ENCODE measurements around the gene UNG.

Gene UNG

DNA sequence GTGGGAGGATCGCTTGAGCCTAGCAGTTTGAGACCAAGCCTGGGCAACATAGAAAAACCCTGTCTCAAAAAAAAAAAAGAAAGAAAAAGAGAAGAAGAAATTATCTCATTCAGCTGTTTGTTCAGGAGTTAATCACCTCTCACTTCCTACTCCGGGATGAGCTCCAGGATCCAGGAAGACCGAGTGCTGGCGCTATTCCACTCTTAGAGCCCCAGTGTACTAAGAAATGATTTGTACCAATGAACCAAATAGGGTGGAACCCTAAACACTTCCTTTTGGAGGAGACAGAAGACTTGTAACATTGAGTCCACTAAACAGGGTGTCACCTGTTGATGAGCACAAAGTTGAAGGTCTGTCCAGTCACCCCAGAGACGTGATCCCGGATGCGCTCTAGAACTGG, 7.7 kb upstream of the UNG start:
- no peak for DNase-seq (ENCODE audit: low read depth)

DNA sequence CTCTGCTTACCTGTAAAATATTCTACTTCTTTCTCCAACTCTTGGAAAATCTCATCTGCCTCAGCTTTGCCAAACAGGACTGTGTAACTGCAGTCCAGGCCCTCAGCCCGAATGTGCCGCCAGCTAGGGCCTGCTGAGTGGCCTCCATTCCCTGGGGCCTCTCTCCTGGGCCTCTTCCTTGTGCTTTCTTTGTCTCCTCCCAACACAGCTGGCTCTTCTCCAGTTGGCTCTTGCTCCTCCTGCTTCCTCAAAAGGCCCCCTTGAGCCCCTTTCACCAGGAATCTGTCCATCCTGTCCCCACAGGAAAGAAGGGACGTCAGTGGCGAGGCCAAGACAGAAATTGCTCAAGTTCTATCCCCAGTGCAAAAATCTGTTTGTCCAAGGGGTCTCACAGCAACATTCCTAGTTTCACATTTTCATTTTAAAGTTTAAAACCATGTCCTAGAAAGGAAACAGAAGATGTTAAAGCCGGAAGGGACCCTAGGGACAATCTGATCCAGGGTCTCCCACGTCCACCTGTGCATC, 4.8 kb upstream of the UNG start:
- DNase-seq (ENCODE audit: low read depth): no peak

DNA sequence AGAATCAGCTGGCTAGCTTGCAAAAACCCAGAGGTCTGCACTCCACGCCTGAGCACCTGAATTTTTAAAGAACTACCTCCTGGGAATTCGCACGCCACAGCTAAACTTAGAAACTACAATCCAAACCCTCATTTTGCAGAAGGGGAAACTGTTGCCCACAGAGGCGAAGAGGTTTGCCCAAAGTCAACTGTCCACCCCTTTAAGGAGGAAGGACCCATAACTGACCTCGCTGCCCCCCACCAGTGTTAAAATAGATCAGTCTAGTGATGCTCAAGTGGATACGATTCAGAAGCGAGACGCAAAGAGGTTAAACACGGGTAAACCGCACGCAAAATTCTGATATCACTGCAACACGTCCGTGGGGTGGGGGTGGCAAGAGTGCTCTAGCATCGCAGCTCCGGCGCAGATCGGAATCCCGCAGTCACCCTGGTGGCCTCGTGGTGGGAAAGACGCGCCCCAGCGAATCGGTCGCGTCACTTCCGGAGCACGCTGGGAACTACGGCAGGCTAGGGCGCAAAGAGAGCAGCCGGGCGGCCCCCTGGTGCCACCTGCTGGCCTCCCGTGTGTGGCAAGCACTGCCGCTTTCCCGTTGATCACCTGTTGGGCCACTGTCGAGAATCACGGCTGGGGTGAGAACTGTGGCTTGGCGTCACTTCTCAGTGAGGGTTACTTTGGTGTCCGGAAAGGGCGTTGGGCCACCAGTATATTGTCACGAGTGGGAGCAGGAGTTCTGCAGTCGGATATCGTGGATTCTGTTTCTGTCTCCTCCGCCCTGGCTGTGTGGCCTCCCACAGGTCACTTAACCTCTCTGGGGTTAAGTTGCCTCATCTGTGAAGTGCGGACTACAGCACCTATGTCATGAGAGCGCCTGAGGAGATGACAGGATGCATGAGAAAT, 4.1 kb upstream of the UNG start, which contains the start of gene ALKBH2:
Gene ALKBH2, minus strand, starts transcription at position 451 of the 897 bp plus-strand sequence. CDS start 686 bp downstream, outside the sequence.
- DNase-seq (ENCODE audit: low read depth): peak; percentile 74

DNA sequence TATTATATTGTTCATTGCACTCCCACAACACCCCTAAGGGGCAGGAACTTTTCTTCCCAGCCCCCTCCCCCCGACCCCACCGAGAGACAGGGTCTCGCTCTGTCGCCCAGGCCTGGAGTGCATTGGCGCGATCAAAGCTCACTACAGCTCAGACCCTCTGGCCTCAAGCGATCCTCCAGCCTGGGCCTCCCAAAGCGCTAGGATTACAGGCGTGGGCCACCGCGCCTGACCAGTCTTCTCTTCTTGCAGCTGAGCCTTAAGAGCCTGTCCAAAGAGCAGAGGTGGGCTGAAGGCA, 310 bp upstream of the UNG start:
- no peak for DNase-seq (ENCODE audit: low read depth)

DNA sequence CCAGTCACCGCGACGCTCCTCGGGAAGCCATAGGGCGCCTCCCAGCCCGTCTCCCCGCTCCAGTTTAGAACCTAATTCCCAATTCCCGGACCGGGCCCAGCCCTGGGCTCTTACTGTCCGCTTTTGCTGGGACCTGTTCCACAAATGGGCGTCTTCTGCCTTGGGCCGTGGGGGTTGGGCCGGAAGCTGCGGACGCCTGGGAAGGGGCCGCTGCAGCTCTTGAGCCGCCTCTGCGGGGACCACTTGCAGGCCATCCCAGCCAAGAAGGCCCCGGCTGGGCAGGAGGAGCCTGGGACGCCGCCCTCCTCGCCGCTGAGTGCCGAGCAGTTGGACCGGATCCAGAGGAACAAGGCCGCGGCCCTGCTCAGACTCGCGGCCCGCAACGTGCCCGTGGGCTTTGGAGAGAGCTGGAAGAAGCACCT, 797 bp downstream of the UNG start:
- no peak for DNase-seq (ENCODE audit: low read depth)

DNA sequence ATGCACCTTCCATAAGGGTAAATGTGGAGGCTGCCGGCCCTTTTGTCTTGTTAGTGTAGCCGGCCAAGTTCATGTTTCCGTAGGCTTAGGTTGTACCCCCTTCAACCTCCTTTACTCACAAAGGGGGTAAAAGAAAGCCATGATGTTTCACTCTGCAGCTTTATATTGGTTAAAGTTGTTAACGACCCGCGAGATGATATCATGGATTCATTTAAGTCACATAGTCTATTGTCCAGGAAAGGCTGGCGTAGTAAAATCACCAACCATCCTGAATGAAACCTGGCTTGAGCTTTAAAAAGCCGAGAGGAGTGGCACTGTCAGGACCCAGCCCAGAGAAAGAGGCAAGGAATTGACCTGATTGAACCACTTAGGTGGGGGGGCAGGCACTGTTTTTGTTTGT, 1.3 kb downstream of the UNG start:
- DNase-seq (ENCODE audit: low read depth): no peak

DNA sequence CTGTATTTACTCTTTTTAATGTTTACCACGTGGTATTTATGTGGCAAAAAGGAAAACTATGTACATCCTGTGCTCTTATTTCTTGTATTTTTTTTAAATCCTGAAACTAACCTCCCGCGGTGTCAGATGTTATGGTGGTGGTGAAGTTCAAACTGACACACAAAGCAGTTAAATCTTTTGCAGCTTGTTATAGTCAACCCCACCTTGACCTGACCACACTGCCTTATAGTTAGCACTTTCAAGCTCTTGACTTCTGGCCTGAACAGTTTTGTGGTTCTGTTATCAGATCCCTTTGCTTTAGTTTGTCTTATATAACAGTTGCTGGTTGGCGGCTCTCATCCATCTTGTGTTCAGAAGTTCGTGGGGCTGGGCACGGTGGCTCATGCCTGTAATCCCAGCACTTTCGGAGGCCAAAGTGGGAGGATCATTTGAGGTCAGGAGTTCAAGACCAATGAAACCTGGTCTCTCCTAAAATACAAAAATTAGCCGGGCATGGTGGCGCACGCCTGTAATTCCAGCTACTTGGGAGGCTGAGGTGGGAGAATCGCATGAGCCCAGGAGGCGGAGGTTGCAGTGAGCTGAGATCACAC, 2.1 kb downstream of the UNG start:
- DNase-seq (ENCODE audit: low read depth): no peak

DNA sequence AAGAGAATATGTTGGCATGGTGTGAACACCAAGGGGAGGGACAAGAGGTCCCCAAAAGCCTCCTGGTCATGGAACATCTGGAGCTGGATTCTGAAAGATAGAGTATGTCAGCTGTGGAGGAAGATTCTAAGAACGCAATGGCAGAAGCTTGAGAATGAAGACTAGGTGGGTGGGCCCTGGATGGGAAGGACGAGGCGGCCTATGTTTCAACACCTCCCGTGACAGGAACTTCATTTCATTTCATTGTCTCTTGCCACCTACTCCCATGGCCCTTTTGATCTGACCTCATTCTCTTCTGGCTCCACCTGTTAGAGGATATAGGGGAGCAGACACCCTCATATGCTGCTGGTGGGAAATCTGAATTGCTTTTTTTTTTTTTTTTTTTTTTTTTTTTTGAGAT, 3.3 kb downstream of the UNG start:
- DNase-seq (ENCODE audit: low read depth): no peak

DNA sequence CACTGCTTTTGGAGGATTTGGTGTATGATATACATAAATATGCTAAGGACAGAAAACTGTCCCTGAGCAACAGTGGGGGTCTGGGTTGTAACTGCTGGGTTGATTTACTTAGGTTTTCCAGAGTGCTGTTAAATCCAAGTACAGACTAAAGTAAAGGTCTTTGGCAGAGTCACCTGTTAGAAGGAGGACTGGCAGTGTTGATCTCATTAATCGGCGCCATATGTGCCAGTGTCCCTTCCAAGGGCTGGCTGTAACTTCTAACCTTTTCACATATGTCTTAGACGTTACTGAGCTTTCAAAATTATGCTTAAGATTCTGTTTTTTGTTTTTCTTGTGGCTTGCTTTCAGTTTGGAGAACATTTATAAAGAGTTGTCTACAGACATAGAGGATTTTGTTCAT, 5.1 kb downstream of the UNG start:
- DNase-seq (ENCODE audit: low read depth): no peak

DNA sequence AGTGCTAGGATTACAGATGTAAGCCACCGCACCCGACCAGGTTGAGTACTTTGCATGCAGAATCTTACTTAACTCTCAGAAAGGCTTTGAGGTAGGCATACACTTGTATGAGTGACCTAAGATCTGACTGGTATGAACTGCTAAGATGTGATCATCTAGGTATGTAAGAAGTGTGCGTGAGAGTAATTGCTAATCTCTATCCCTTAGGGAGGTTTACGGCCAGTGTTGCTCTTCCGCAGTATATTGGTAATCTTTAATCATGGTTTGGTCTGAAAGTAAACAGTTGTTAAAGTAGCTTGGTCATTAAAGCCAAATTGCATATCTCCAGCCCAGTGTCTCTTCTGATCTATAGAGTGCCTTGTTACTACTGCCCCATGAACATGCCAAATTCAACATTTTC, 7.8 kb downstream of the UNG start:
- DNase-seq (ENCODE audit: low read depth): no peak

DNA sequence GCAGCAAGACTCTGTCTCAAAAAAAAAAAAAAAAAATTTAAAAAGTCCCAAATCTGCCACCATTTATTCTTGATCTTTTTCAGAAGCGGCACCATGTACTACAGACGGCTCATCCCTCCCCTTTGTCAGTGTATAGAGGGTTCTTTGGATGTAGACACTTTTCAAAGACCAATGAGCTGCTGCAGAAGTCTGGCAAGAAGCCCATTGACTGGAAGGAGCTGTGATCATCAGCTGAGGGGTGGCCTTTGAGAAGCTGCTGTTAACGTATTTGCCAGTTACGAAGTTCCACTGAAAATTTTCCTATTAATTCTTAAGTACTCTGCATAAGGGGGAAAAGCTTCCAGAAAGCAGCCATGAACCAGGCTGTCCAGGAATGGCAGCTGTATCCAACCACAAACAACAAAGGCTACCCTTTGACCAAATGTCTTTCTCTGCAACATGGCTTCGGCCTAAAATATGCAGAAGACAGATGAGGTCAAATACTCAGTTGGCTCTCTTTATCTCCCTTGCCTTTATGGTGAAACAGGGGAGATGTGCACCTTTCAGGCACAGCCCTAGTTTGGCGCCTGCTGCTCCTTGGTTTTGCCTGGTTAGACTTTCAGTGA, 12.5 kb downstream of the UNG start:
- DNase-seq (ENCODE audit: low read depth): no peak

DNA sequence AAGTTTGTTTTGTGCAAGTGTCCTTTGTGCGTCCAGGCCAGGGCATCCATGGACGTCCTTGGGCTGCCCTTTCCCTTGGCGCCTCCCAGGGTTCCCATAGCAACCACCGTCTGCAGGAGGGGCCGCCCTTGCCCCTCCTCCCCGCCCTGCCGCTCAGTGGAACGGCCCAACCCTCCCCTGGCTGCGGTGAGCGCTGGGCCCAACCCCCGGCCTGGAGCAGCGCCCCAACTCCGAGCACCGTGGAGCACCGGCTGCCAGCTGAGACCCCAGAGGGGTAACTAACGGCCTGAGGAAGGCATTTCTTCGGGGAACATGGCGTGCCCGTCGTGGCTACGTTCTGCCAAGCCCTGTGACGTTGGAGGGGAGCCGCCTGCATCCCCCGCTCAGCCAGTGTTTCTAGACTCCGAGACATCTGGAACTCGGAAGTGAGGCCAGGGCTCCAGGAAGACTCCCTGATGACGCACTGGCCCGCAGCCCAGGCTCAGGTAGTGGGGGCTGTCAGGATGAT, 13.6 kb downstream of the UNG start:
- DNase-seq (ENCODE audit: low read depth): peak; percentile 65

DNA sequence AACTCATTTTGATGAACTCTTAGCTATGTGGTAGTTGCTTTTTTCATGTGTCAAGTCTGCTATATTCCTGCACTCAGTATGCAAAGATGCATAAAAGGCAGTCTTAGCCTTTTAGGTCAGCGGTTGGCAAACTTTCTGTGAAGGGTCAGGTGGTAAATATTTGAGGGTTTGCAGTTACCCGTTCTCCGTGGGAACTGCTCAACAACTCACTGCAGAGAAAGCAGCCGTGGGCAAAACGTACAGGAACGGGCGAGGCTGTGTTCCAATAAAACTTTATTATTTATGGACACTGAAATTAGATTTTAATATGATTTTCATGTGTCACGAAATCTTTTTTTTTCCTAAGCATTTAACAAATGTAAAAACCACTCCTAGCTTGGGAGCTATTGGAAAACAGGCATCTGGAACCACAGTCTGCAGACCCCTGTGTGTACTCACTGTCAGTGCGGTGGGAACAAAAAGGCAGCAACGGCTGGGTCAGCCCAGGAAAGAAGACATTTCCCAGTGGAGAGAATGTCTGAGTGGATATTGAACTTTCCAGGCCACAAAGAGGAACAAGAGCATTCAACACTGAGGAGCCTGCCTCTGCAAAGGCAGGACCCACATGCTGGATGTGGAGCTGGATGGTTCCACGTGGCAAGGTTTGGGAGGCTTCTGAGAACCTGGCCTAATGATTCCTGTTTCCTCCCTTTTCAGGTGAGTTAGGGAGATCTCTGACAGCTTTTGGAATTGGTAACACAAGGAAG, 15.5 kb downstream of the UNG start:
- no peak for DNase-seq (ENCODE audit: low read depth)

DNA sequence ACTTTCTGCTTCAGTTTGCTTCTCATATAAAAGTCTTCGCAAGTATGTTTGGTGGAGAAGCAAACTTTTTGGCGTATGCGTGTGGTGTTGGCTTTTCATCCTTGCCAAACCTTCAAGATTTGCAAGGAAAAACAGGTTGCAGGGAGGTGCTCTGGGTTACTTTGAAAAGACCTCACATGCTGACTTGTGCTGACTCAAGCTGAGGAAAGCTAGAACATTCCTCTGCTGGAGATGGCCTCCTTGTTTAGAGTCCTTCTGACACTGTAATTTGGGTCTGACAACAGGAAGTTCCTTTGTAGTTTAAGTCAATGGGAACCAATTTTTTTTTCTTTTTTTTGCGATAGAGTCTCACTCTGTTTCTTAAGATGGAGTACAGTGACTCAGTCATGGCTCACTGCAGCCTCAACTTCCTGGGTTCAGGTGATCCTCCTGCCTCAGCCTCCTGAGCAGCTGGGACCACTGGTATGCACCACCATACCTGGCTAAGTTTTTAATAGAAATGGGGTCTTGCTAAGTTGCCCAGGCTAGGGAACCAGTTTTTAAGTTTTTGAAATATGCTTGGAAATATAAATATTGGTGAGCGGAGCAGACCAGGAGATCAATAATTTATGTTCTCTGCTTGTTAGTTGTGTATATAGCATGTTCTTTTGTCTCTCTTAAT, 16.4 kb downstream of the UNG start:
- DNase-seq (ENCODE audit: low read depth): no peak

DNA sequence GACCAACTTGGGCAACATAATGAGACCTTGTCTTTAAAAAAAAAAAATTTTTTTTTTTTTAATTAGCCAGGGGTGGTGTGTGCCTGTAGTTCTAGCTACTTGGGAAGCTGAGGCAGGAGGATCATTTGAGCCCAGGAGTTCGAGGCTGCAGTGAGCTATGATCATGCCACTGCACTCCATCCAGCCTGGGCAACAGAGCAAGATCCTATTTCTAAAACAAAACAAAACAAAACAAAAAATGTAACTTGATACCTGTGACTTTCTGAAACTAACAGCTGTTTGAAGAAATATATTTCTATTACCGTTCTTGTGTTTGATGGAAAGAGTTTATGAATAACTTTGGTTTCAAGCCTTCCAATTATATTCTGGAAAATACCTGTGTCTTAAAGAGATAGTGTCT, 17.2 kb downstream of the UNG start:
- no peak for DNase-seq (ENCODE audit: low read depth)

DNA sequence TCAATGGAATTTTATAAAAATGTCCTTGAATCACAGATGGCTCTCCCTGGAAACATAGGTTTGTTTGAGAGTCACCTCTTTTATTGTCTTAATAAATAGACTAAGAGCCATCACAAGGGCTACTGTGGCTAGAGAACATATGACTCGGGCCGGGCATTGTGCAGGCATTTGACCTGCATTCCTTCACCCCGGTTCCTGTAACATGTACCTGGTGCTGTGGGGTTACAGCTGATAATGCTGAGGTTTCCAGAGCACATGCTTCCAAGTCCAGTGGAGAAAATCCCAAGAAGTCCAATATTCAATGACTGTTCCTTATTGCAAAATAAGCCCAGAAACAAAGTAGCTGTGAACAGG, 18.0 kb downstream of the UNG start:
- no peak for DNase-seq (ENCODE audit: low read depth)

DNA sequence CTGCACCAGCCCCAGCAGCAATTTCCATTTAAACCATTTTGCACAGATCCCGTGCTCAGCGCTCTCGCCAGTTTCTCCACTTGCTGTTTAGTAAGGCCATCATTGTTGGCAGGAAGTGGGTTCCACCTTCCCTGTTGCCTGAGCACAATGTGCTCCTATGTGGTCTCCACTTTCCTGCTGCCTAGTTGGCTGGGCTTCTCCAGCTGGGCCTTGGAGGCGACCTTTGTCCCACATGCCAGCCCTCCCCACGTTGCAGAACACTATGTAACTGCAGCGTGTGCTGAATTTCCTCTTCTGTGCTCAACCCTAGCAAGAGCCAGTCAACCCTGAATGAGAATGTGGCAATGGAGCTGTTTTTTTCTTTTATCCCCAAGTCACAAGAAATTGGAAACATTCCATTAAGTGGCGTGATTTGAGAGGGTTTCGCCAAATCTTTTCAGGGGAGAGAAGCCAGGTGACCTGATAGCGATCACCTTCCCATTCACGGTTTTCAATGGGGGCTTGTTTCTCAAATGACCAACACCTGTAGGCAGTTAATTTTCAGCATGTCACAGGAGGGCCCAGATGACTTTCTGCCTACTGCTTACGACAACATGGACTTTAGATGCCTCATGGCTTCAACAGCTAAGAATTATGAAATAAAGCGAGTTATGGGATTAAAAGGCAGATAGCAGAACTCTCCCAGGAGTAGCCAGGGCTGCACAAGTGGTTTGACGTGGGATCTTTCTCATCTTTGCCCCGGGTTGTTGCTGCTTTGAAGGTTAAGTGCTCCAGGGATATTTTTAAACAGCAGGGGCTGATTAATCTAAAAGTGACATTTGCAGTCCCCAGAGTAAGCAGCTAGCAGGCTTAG, 18.6 kb downstream of the UNG start, which contains the start of gene ACACB:
Gene ACACB, plus strand, starts transcription at position 830 of the 853 bp plus-strand sequence. CDS start 22,819 bp downstream, outside the sequence.
- DNase-seq (ENCODE audit: low read depth): no peak

DNA sequence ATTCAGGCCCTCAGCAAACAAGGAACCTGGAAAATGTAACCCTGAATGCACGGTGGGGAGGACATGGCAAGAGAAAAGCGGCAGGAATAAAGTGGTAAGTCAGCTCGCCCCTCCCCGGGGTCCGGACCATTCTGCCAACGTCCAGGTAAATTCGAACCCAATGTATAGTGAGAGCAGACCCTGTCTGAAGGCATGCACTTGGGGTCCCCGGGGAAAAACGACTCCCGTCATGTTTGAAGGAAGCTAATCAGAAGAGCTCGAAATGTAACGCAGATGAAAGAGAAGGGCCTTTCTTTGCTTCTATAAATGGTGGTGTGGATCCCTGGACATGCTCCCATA, 19.2 kb downstream of the UNG start:
- DNase-seq (ENCODE audit: low read depth): no peak

DNA sequence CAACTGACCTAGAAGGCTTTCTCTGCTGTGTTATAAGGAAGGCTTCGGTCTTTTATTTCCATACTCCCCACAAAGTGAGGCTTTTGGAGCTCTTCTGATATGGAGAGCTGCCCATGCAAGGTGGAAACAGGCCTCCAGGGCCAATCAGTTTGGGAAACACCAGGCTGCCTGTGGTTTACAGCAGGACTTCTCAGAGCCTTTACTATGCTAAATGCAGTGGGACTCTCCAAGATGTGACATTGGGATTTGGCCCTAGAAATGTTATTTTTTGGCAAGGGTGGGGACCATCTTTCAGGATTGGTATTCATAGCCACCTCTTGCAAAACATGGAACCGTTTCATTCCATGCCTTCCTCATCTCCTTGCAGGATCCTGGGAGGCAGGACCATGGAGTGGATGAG, 22.7 kb downstream of the UNG start:
- DNase-seq (ENCODE audit: low read depth): no peak

DNA sequence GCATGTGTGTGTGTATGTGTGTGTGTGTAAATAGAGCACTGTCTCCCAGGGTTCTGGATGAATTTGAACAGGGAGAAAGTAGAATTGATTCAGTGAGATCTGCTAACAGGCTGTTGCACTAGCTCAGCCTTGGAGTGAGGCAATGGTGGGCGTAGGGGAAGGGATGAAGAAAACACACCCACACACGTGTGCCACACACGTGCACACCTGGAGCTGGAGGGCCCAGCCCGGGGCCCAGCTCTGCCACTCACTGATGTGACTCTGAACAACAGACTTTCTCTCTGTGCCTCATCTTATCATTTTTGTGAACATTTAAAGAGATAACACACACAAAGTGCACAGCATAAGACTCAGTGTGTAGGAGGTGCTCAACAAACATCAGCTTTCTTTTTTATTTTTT, 23.2 kb downstream of the UNG start:
- no peak for DNase-seq (ENCODE audit: low read depth)

DNA sequence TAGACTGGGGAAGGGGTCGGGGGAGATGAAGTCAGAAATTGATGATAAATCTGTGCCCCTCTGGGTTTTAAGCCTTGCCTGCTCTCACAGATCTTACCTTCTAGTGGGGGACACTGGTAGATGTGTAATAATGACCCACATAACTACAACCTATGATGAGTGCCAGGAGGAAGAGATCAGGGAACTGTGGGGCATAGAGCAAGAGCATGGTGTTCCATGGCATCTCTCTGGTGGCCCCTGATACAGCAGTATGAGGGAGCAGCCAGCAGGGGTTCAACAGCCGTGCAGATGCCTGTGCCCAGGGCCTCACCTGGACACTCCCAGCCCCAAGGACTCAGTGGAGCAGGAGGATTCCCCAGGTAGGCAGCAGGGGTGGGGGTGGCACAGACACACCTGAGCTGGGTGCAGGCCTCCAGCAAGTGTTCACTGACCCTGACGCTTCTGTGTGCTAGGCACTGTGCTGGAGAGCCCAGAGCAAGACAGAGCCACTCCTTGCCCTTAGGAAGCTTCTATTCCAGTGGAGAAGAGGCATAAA, 24.0 kb downstream of the UNG start:
- no peak for DNase-seq (ENCODE audit: low read depth)
